HCT116 (cell line): ENCODE measurements around the gene SLC35E4. TPM values are rescaled to one million over a fixed set of nuclear protein-coding genes. Genes with fewer than 3 reads are reported as not detected.
A peak's percentile ranks its signal among the peaks of the same experiment; 100 is the strongest.
"Not testable (repeated sequence)": the region's sequence is repeated elsewhere in the genome, so short reads cannot be mapped to it uniquely, and the experiment has no call there.

ENCODE experiments used
- ATAC-seq: fragments of 200-7000 bp; cut with Tn5 transposase; 2 replicates; pipeline ENCODE4 v1.9.1; 2020; ENCODE audit warnings: mild to moderate bottlenecking, moderate library complexity
- BruUV-seq: library from RNA; stranded (reverse); fragments of 400-500 nt; replicated peaks from 2 replicates; lab custom pipeline; 2021; lab: Mats Ljungman, UMichigan
- CTCF ChIA-PET: fragments of 300-600 bp; sonication (Branson Sonifier 250); formaldehyde crosslinking; loops from one replicate; lab custom pipeline; 2021; ENCODE audit warnings: antibody characterized with exemption; lab: Charles Lee
- POLR2A ChIA-PET: fragments of 300-600, 350-600 bp; sonication (Branson Sonifier 250); formaldehyde crosslinking; loops from one replicate; lab custom pipeline; 2021; ENCODE audit warnings: antibody characterized with exemption; lab: Charles Lee
- RAD21 ChIA-PET, 2 experiments: fragments of 300-600 bp; sonication (Branson Sonifier 250); formaldehyde crosslinking; loops; one replicate each; lab custom pipeline; 2023; ENCODE audit warnings: low total read pairs in 2 of 2; ENCODE audit not compliant: uncharacterized antibody in 2 of 2, unreplicated experiment in 2 of 2, low non-redundant PET in 1 of 2; lab: Charles Lee
- DNase-seq: peaks from one replicate; pipeline ENCODE4 v3.0.0-alpha.2; 2010; ENCODE audit warnings: low read depth, low spot score
- H2AFZ ChIP-seq: fragments of 200-600 bp; shearing (Covaris generic), sonication (generic); 2 replicates; pipeline ENCODE4 v1.6.1; 2017; ENCODE audit warnings: low read depth, mixed run types, mixed read lengths, antibody characterized with exemption, low read length; ENCODE audit not compliant: poor library complexity, severe bottlenecking
- H3K27ac ChIP-seq: 2 replicates; pipeline ENCODE4 v1.5.1; 2012; ENCODE audit warnings: low read depth, low read length
- H3K27me3 ChIP-seq: fragments of 200-600 bp; sonication (generic); 2 replicates; pipeline ENCODE4 v1.6.1; 2016; ENCODE audit warnings: mixed run types, low read length, mixed read lengths; ENCODE audit not compliant: insufficient read depth
- H3K36me3 ChIP-seq, 2 experiments: fragments of 200-500 bp in 1 of 2; fragments of 200-600 bp in 1 of 2; sonication (Bioruptor generic) in 1 of 2; sonication (generic) in 1 of 2; 2 replicates each; pipeline versions ENCODE4 v1.5.1 to v1.6.1; 2014 to 2016; ENCODE audit warnings: low read length in 2 of 2, inconsistent platforms in 1 of 2, mixed read lengths in 1 of 2, mixed run types in 1 of 2; ENCODE audit not compliant: insufficient read depth in 2 of 2, control insufficient read depth in 1 of 2
- H3K4me1 ChIP-seq, 2 experiments: fragments of 200-600 bp in 1 of 2; sonication (generic) in 1 of 2; 2 replicates each; pipeline versions ENCODE4 v1.5.1 to v1.6.1; 2012 to 2017; ENCODE audit warnings: low read length in 2 of 2, inconsistent platforms in 1 of 2, mild to moderate bottlenecking in 1 of 2, mixed read lengths in 1 of 2, mixed run types in 1 of 2, moderate library complexity in 1 of 2; ENCODE audit not compliant: insufficient read depth in 2 of 2, control insufficient read depth in 1 of 2
- H3K4me2 ChIP-seq: fragments of 200-600 bp; sonication (generic); 2 replicates; pipeline ENCODE4 v1.6.1; 2017; ENCODE audit warnings: mixed run types, low read length, mixed read lengths
- H3K4me3 ChIP-seq, 2 experiments: fragments of 200-600 bp in 1 of 2; sonication (generic) in 1 of 2; replicated peaks in 1 of 2; 2 replicates each; pipeline ENCODE4 v1.5.1; 2011 to 2016; ENCODE audit warnings: low read length in 2 of 2, control low read depth in 1 of 2, low read depth in 1 of 2, mild to moderate bottlenecking in 1 of 2, mixed read lengths in 1 of 2, mixed run types in 1 of 2
- H3K79me2 ChIP-seq: fragments of 200-600 bp; sonication (generic); 2 replicates; pipeline ENCODE4 v1.6.1; 2017; ENCODE audit warnings: mild to moderate bottlenecking, mixed run types, low read length, moderate library complexity, mixed read lengths; ENCODE audit not compliant: insufficient read depth
- H3K9ac ChIP-seq: fragments of 200-600 bp; sonication (generic); 2 replicates; pipeline ENCODE4 v1.6.1; 2016; ENCODE audit warnings: low read length, mixed read lengths
- H3K9me2 ChIP-seq: fragments of 200-600 bp; sonication (generic), shearing (Covaris generic); 2 replicates; pipeline ENCODE4 v1.6.1; 2017; ENCODE audit warnings: mixed run types, mild to moderate bottlenecking, moderate library complexity; ENCODE audit not compliant: insufficient read depth
- H3K9me3 ChIP-seq, 2 experiments: fragments of 200-500 bp in 1 of 2; fragments of 200-600 bp in 1 of 2; sonication (Bioruptor generic) in 1 of 2; sonication (generic) in 1 of 2; 2 replicates each; pipeline ENCODE4 v1.6.1; 2014 to 2017; ENCODE audit warnings: low read length in 2 of 2, mixed read lengths in 2 of 2, inconsistent platforms in 1 of 2, low read depth in 1 of 2, mild to moderate bottlenecking in 1 of 2, mixed run types in 1 of 2, moderate library complexity in 1 of 2; ENCODE audit not compliant: control insufficient read depth in 1 of 2, insufficient read depth in 1 of 2
- H4K20me1 ChIP-seq: fragments of 200-600 bp; sonication (generic), shearing (Covaris generic); 2 replicates; pipeline ENCODE4 v1.6.1; 2017; ENCODE audit warnings: mixed run types, mild to moderate bottlenecking, moderate library complexity; ENCODE audit not compliant: insufficient read depth
- CBX3 ChIP-seq: IDR thresholded peaks from 2 replicates; pipeline ENCODE4 v1.6.1; 2012; ENCODE audit warnings: low read depth
- CEBPB ChIP-seq: IDR thresholded peaks from 2 replicates; pipeline ENCODE4 v1.6.1; 2012; ENCODE audit warnings: low read depth
- FOSL1 ChIP-seq: IDR thresholded peaks from 2 replicates; pipeline ENCODE4 v1.6.1; 2012; ENCODE audit warnings: low read depth
- POLR2AphosphoS5 ChIP-seq: IDR thresholded peaks from 2 replicates; pipeline ENCODE4 v1.6.1; 2011; ENCODE audit warnings: mild to moderate bottlenecking, low read depth, low read length, moderate library complexity
- RAD21 ChIP-seq: IDR thresholded peaks from 2 replicates; pipeline ENCODE4 v1.6.1; 2012; ENCODE audit warnings: low read depth, mild to moderate bottlenecking
- SIN3A ChIP-seq: IDR thresholded peaks from 2 replicates; pipeline ENCODE4 v1.6.1; 2012; ENCODE audit warnings: low read depth
- SP1 ChIP-seq: IDR thresholded peaks from 2 replicates; pipeline ENCODE4 v1.6.1; 2012; ENCODE audit warnings: low read depth
- TCF7L2 ChIP-seq: IDR thresholded peaks from 2 replicates; pipeline ENCODE4 v1.7.0; 2011; ENCODE audit warnings: borderline replicate concordance, inconsistent platforms; ENCODE audit not compliant: insufficient read depth, insufficient read length; ENCODE audit errors: extremely low read depth
- YY1 ChIP-seq: IDR thresholded peaks from 2 replicates; pipeline ENCODE4 v1.6.1; 2011; ENCODE audit warnings: low read length, low read depth, moderate library complexity, mild to moderate bottlenecking; ENCODE audit not compliant: insufficient replicate concordance; ENCODE audit errors: extremely low read depth
- intact Hi-C: fragments of 100-400 bp; cut with micrococcal nuclease; formaldehyde crosslinking; loops from 2 replicates; pipeline ENCODE4 v1.10.0; 2022
- total RNA-seq: library from RNA; stranded (reverse); gene quantifications from one replicate; pipeline ENCODE4 v1.2.1, GENCODE V29; 2021; ENCODE audit not compliant: unreplicated experiment
- TF ChIP-seq, protein P1 (sequence below): IDR thresholded peaks from 2 replicates; pipeline ENCODE4 v1.6.1; 2012; ENCODE audit warnings: low read depth
- TF ChIP-seq, protein P2 (sequence below): IDR thresholded peaks from 2 replicates; pipeline ENCODE4 v1.6.1; 2011; ENCODE audit warnings: mild to moderate bottlenecking, low read length, moderate library complexity; ENCODE audit not compliant: insufficient replicate concordance; ENCODE audit errors: extremely low read depth

Gene SLC35E4
- total RNA-seq, 1 experiment from 2014 or later = 6.2 TPM

DNA sequence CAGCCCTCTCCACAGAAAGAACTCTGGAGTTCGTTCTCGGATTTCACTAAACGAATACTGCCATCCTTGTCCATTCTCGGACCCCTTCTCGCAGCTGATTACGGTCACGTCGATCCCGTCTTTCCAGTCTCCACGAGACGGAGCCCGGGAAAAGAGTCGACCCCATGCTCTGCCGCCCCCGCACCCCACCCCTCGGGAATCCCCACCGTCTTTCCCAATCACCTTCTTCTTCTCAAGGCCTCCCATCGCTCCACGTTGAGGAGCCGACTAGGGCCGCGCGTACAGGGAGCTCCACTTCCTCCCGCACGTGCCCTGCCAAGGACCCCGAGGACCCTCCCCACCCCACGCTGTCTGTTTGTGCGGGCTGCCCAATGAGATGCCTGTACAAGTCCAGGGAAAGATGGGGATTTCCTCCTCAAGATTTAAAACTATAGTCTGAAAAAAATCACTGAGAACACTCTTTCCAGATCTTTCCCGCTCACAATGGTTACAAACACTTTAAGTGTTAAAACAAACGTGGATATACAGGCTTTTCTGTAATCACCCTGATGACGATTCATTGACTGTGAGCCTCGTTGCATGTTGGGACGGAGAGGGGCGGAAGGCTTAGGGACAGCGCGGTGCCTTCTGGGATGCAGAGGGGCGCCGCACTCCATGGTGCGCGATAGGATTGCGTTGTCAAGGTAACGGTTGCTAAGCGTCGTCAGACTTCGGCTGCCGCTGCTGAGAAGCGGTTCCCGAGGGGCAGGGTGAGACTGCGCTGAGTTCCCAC lies 43.8 kb upstream of the SLC35E4 start, which contains the start of gene PES1 (continued):
- TF ChIP-seq TCF7L2 (no peak), SP1 (peak; percentile 85), RAD21 (no peak), YY1 (no peak)

- POLR2A ChIA-PET, H3K9me3 ChIP-seq, ATAC-seq, H3K9me2 ChIP-seq, DNase-seq, H3K27me3 ChIP-seq, H3K27ac ChIP-seq, H4K20me1 ChIP-seq, BruUV-seq, RAD21 ChIA-PET: not testable (repeated sequence)
- peaks cover 45% of the 10 kb centered on the region for H3K79me2 ChIP-seq
- H3K4me1 ChIP-seq = peaks cover 9 to 20% of the 10 kb centered on the region in 2 experiments; a peak in 3 of 4 replicates
- H2AFZ ChIP-seq = peak overlapping the region; percentile 89
- CTCF ChIA-PET = interaction anchor here (1.1 to 1.4 kb wide), 2 partner anchors 10 to 163 kb away, joined by 4 read pairs; no protein-coding TSS in a partner anchor
- H3K4me2 ChIP-seq = peak overlapping the region; percentile 79
- intact Hi-C loops = loop anchor here (1.0 kb wide), 1 partner anchor 42 kb away; no protein-coding TSS in a partner anchor
- peaks cover 18 to 27% of the 10 kb centered on the region in 2 experiments for H3K36me3 ChIP-seq
- peak overlapping the region; percentile 96; the same call in 1 of the 2 replicates for H3K9ac ChIP-seq
- H3K4me3 ChIP-seq = peak overlapping the region; percentile 91 to 95
Measured at GRCh38 chr22:30592360-30592713, 43.2 kb upstream of the SLC35E4 start.

DNA sequence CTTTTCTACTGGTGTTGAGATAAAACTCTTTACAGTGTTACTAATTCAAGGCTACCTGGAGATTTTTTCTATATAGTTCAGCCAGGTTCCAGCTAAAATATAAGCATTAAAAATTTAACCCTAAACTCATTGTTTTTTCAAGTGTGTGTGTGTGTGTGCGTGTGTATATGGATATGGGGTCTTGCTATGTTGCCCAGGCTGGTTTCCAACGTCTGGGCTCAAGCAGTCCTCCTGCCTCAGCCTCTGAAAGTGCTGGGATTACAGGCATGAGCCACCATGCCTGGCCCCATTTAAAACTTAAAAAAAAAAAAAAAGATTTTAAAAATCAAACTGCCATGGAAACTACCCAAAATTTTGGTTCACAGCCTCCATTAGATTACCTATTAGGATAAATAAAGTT lies 39.4 kb upstream of the SLC35E4 start:
- no peaks in the 10 kb centered on the region for H3K36me3 ChIP-seq
- intact Hi-C loops = no loop called here
- H3K27me3 ChIP-seq = no peaks in the 10 kb centered on the region
- H3K9me3 ChIP-seq = no peaks in the 10 kb centered on the region
- H3K9me2 ChIP-seq = no peaks in the 10 kb centered on the region
- ChIA-PET RAD21 (no interaction called here), CTCF (no interaction called here), POLR2A (no interaction called here)
- no peaks in the 10 kb centered on the region for H4K20me1 ChIP-seq
- DNase-seq (no peak), ATAC-seq (no peak)
- H3K4me3 ChIP-seq = no peak overlapping the region
- H3K27ac ChIP-seq = no peak overlapping the region
- no peak overlapping the region for H3K9ac ChIP-seq
- no peak overlapping the region for H2AFZ ChIP-seq
- no peak overlapping the region for H3K4me2 ChIP-seq
- H3K79me2 ChIP-seq = peaks cover 7% of the 10 kb centered on the region
- no TSS peak for BruUV-seq
- H3K4me1 ChIP-seq = peaks cover 0 to 9% of the 10 kb centered on the region in 2 experiments; a peak in 2 of 4 replicates
- TF ChIP-seq FOSL1 (no peak), CBX3 (no peak), TCF7L2 (no peak), POLR2AphosphoS5 (no peak), CEBPB (no peak), SIN3A (no peak)
- TF ChIP-seq, protein P1, sequence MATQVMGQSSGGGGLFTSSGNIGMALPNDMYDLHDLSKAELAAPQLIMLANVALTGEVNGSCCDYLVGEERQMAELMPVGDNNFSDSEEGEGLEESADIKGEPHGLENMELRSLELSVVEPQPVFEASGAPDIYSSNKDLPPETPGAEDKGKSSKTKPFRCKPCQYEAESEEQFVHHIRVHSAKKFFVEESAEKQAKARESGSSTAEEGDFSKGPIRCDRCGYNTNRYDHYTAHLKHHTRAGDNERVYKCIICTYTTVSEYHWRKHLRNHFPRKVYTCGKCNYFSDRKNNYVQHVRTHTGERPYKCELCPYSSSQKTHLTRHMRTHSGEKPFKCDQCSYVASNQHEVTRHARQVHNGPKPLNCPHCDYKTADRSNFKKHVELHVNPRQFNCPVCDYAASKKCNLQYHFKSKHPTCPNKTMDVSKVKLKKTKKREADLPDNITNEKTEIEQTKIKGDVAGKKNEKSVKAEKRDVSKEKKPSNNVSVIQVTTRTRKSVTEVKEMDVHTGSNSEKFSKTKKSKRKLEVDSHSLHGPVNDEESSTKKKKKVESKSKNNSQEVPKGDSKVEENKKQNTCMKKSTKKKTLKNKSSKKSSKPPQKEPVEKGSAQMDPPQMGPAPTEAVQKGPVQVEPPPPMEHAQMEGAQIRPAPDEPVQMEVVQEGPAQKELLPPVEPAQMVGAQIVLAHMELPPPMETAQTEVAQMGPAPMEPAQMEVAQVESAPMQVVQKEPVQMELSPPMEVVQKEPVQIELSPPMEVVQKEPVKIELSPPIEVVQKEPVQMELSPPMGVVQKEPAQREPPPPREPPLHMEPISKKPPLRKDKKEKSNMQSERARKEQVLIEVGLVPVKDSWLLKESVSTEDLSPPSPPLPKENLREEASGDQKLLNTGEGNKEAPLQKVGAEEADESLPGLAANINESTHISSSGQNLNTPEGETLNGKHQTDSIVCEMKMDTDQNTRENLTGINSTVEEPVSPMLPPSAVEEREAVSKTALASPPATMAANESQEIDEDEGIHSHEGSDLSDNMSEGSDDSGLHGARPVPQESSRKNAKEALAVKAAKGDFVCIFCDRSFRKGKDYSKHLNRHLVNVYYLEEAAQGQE = no peak
- TF ChIP-seq, protein P2, sequence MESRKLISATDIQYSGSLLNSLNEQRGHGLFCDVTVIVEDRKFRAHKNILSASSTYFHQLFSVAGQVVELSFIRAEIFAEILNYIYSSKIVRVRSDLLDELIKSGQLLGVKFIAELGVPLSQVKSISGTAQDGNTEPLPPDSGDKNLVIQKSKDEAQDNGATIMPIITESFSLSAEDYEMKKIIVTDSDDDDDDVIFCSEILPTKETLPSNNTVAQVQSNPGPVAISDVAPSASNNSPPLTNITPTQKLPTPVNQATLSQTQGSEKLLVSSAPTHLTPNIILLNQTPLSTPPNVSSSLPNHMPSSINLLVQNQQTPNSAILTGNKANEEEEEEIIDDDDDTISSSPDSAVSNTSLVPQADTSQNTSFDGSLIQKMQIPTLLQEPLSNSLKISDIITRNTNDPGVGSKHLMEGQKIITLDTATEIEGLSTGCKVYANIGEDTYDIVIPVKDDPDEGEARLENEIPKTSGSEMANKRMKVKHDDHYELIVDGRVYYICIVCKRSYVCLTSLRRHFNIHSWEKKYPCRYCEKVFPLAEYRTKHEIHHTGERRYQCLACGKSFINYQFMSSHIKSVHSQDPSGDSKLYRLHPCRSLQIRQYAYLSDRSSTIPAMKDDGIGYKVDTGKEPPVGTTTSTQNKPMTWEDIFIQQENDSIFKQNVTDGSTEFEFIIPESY = no peak
